Right lobe of liver (tissue), 4 donors: ENCODE measurements around the gene TNFRSF9.

ENCODE experiments used
- POLR2A ChIP-seq: fragments of 450-650 bp; IDR thresholded peaks from one replicate; pipeline ENCODE4 v1.6.1; 2017; ENCODE audit warnings: antibody characterized with exemption, mild to moderate bottlenecking
- TF ChIP-seq, protein P1 (sequence below), 4 donors: fragments of 200-600 bp in 3 of 4; fragments of 450-650 bp in 1 of 4; IDR thresholded peaks; one replicate each; pipeline versions ENCODE4 v1.5.1 to v1.8.0; 2016 to 2022; ENCODE audit warnings: antibody characterized with exemption in 4 of 4, mild to moderate bottlenecking in 2 of 4
- donor health status: DM: no; HTN: no; CAD: no.
- donor health status: DM: no; HTN: no; CAD: no.
- donor health status: DM: no; HTN: yes; CAD: no.

DNA sequence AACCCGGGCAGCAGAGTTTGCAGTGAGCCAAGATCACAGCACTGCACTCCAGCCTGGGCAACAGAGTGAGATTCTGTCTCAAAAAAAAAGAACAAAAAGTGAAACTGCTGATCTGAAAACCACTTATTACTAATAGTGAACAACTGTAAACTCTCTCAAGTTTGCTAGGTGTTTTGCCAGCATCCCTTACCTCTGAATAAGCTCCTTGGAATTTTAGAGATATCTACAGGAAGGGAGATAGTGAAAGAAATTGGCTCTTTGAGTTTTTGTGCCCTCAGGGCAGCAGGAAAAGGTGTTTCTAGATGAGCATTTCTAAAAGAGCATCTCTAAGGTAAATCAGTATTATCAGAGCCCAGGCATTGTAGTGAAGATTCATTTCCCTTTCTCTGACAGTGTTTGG is 47.9 kb upstream of the TNFRSF9 start:
- TF ChIP-seq, protein P1, sequence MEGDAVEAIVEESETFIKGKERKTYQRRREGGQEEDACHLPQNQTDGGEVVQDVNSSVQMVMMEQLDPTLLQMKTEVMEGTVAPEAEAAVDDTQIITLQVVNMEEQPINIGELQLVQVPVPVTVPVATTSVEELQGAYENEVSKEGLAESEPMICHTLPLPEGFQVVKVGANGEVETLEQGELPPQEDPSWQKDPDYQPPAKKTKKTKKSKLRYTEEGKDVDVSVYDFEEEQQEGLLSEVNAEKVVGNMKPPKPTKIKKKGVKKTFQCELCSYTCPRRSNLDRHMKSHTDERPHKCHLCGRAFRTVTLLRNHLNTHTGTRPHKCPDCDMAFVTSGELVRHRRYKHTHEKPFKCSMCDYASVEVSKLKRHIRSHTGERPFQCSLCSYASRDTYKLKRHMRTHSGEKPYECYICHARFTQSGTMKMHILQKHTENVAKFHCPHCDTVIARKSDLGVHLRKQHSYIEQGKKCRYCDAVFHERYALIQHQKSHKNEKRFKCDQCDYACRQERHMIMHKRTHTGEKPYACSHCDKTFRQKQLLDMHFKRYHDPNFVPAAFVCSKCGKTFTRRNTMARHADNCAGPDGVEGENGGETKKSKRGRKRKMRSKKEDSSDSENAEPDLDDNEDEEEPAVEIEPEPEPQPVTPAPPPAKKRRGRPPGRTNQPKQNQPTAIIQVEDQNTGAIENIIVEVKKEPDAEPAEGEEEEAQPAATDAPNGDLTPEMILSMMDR (IDR thresholded peaks at IDR 0.05), result no peak
- no peak for TF ChIP-seq POLR2A
